ENCODE measurements around the gene EREG.
"Not testable (repeated sequence)": the region's sequence is repeated elsewhere in the genome, so short reads cannot be mapped to it uniquely, and the experiment has no call there.

- TF ChIP-seq CTCF (IDR thresholded peaks at IDR 0.05; ENCODE audit: low read depth, low read length); EZH2phosphoT487 (IDR thresholded peaks at IDR 0.05; ENCODE audit: low read depth): not testable (repeated sequence)
Observed at GRCh38 chr4:74340421-74340820, 24.5 kb upstream of the EREG start.
